ENCODE results near the gene MPDU1. TPM values are rescaled to one million over a fixed set of nuclear protein-coding genes. Genes with fewer than 3 reads are reported as not detected.
"Not testable (repeated sequence)": the region's sequence is repeated elsewhere in the genome, so short reads cannot be mapped to it uniquely, and the experiment has no call there.

Gene MPDU1
- total and polyA plus RNA-seq, 2 experiments from 2014 or later, result 109 to 201 TPM

- Histone ChIP-seq H3K79me2 (peaks cover 10% of the 10 kb centered on the region), H3K9me3 (ENCODE audit: low read depth) (no peaks in the 10 kb centered on the region), H3K4me3 (no peak overlapping the region), H3K36me3 (replicated peaks; ENCODE audit: insufficient read depth, low read depth) (peaks cover 5% of the 10 kb centered on the region), H3K9me2 (replicated peaks; ENCODE audit: insufficient read depth) (no peaks in the 10 kb centered on the region), H3K27me3 (no peaks in the 10 kb centered on the region), H3K4me2 (no peak overlapping the region), H3K27ac (no peak overlapping the region), H4K20me1 (ENCODE audit: insufficient read depth, poor library complexity, severe bottlenecking) (no peaks in the 10 kb centered on the region), H2AFZ (no peak overlapping the region), H3K4me1 (ENCODE audit: insufficient read depth) (no peaks in the 10 kb centered on the region)
- TF ChIP-seq EZH2 (IDR thresholded peaks at IDR 0.05; ENCODE audit: borderline replicate concordance), result no peak
- no peak for TF ChIP-seq CTCF (IDR thresholded peaks at IDR 0.05; ENCODE audit: poor library complexity)
- no peak for TF ChIP-seq EZH2phosphoT487 (IDR thresholded peaks at IDR 0.05; ENCODE audit: low read depth, severe bottlenecking, unreplicated experiment)
- 95% methylated on average over 23 of the region's 23 CpGs for WGBS (ENCODE audit: low lambda C conversion rate, missing lambda C conversion rate)
- DNase-seq (ENCODE audit: low spot score), result no peak
Measured at GRCh38 chr17:7592422-7593021, 8.9 kb downstream of the MPDU1 start.

- 92% methylated on average over 12 of the region's 12 CpGs for WGBS (ENCODE audit: low lambda C conversion rate, missing lambda C conversion rate)
- Histone ChIP-seq H3K36me3 (replicated peaks; ENCODE audit: insufficient read depth, low read depth) (peaks cover 5% of the 10 kb centered on the region), H3K27me3 (no peaks in the 10 kb centered on the region), H3K9me2 (replicated peaks; ENCODE audit: insufficient read depth) (no peaks in the 10 kb centered on the region), H3K4me1 (ENCODE audit: insufficient read depth) (no peaks in the 10 kb centered on the region), H4K20me1 (ENCODE audit: insufficient read depth, poor library complexity, severe bottlenecking) (no peaks in the 10 kb centered on the region), H3K4me2 (no peak overlapping the region), H3K27ac (no peak overlapping the region), H3K79me2 (peaks cover 10% of the 10 kb centered on the region), H2AFZ (no peak overlapping the region), H3K4me3 (no peak overlapping the region), H3K9me3 (ENCODE audit: low read depth) (no peaks in the 10 kb centered on the region)
- TF ChIP-seq EZH2 (IDR thresholded peaks at IDR 0.05; ENCODE audit: borderline replicate concordance) (no peak), EZH2phosphoT487 (IDR thresholded peaks at IDR 0.05; ENCODE audit: low read depth, severe bottlenecking, unreplicated experiment) (no peak), CTCF (IDR thresholded peaks at IDR 0.05; ENCODE audit: poor library complexity) (no peak)
- DNase-seq (ENCODE audit: low spot score), result no peak
Measured at GRCh38 chr17:7593296-7593695, 9.6 kb downstream of the MPDU1 start.

GRCh38 chr17:7597561-7597960 is 13.9 kb downstream of the MPDU1 start:
- H3K27ac ChIP-seq; H3K4me1 ChIP-seq (ENCODE audit: insufficient read depth); DNase-seq (ENCODE audit: low spot score); H3K27me3 ChIP-seq; H3K9me3 ChIP-seq (ENCODE audit: low read depth); H3K4me2 ChIP-seq; H2AFZ ChIP-seq; H4K20me1 ChIP-seq (ENCODE audit: insufficient read depth, poor library complexity, severe bottlenecking); H3K4me3 ChIP-seq; H3K9me2 ChIP-seq (replicated peaks; ENCODE audit: insufficient read depth); H3K36me3 ChIP-seq (replicated peaks; ENCODE audit: insufficient read depth, low read depth): not testable (repeated sequence)
- peaks cover 10% of the 10 kb centered on the region for H3K79me2 ChIP-seq
- WGBS (ENCODE audit: low lambda C conversion rate, missing lambda C conversion rate), result 67% methylated on average over 5 of the region's 5 CpGs

GRCh38 chr17:7606280-7606679 is 22.6 kb downstream of the MPDU1 start:
- no peak overlapping the region for H3K4me2 ChIP-seq
- no peaks in the 10 kb centered on the region for H3K9me3 ChIP-seq (ENCODE audit: low read depth)
- 93% methylated on average over 4 of the region's 4 CpGs for WGBS (ENCODE audit: low lambda C conversion rate, missing lambda C conversion rate)
- DNase-seq (ENCODE audit: low spot score), result no peak
- peaks cover 49% of the 10 kb centered on the region for H3K79me2 ChIP-seq
- peaks cover 25% of the 10 kb centered on the region for H4K20me1 ChIP-seq (ENCODE audit: insufficient read depth, poor library complexity, severe bottlenecking)
- H2AFZ ChIP-seq, result no peak overlapping the region
- no peaks in the 10 kb centered on the region for H3K4me1 ChIP-seq (ENCODE audit: insufficient read depth)
- no peak for TF ChIP-seq EZH2 (IDR thresholded peaks at IDR 0.05; ENCODE audit: borderline replicate concordance)
- no peak for TF ChIP-seq CTCF (IDR thresholded peaks at IDR 0.05; ENCODE audit: poor library complexity)
- TF ChIP-seq EZH2phosphoT487 (IDR thresholded peaks at IDR 0.05; ENCODE audit: low read depth, severe bottlenecking, unreplicated experiment), result no peak
- no peaks in the 10 kb centered on the region for H3K9me2 ChIP-seq (replicated peaks; ENCODE audit: insufficient read depth)
- no peak overlapping the region for H3K27ac ChIP-seq
- H3K27me3 ChIP-seq, result no peaks in the 10 kb centered on the region
- no peaks in the 10 kb centered on the region for H3K36me3 ChIP-seq (replicated peaks; ENCODE audit: insufficient read depth, low read depth)
- no peak overlapping the region for H3K4me3 ChIP-seq

Data from hepatocyte (in vitro differentiated cells).